Measurements from ENCODE around the gene CLHC1.
"Not testable (repeated sequence)": the region's sequence is repeated elsewhere in the genome, so short reads cannot be mapped to it uniquely, and the experiment has no call there.

CLHC1 gene

GRCh38 chr2:55153584-55154299, 78.4 kb downstream of the CLHC1 start:
- no peak for DNase-seq (ENCODE audit: low spot score)

GRCh38 chr2:55152475-55153412, 79.3 kb downstream of the CLHC1 start:
- no peak for DNase-seq (ENCODE audit: low spot score)

DNA sequence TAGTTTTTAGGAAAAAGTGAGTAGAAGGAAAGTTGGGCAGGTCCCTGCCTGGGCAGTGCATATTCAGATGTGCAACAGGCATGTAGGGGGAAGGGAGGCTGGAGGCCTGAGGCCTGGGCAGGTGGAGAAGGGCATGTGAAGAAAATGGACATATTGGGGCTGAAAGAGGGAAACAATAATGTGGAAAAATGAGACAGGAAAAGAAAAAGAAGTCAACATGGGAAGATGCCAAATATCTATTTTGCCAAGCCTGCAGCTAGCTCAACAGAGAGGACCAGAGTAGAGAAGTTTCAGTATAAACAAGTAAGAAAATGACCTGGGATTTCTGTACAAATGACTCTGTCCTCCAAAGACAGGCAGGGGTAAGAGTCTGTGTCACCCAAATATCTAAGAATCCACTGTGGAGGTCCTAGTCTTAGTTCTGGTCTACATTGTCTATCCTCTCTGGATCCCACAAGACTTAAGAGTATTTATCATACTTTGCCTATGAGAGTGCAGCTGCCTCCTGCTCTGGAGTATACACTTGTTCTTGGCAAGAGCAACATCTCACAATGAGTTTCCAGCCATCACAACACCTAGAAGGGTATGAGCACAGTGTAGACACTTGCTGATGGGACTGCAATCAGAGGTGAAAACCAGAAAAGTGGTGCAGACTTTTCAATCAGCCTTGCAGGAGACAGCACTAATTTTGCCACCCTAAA, 80.2 kb downstream of the CLHC1 start:
- DNase-seq (ENCODE audit: low spot score) = no peak

GRCh38 chr2:55150834-55151233, 81.3 kb downstream of the CLHC1 start:
- DNase-seq (ENCODE audit: low spot score) = no peak

DNA sequence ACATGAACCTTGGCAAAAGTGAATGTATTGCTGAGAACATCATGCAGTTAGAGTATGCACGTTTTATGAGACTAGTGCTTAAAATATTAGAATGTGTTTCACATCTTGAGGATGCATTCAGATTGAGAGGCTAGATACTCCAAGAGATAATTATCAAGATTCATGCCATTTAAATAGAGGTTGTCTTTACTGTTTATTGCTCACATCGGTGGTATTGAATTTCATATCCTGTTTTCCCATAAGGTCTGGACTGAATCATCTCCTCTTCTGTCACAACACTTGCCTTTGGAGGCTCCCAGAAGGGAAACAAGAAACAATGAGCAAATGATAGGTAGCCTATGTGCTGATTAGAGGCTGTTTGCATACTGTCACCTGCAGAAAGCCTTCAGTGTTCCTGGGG, 83.8 kb downstream of the CLHC1 start:
- no peak for DNase-seq (ENCODE audit: low spot score)

GRCh38 chr2:55147531-55147930, 84.6 kb downstream of the CLHC1 start:
- DNase-seq (ENCODE audit: low spot score) = no peak

DNA sequence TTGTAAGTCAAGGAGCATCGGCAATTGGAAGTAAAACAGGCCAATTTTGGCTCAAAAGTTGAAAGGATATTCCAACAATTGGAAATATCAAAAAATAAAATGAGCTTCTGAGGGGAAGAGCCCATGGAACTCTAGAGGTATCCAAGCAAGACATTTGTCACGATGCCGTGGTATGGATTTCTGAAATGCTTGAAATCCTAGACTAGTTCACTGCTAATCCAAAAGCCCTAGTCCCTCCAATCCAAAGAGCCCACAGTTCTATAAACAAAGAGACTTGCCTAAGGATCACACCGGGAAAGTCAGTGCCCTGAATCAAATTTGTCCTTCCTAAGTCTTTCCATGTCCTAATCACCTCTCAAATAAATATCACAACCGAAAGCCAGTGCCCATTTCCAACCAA, 85.1 kb downstream of the CLHC1 start:
- DNase-seq (ENCODE audit: low spot score) = no peak

GRCh38 chr2:55146263-55146662, 85.8 kb downstream of the CLHC1 start:
- no peak for DNase-seq (ENCODE audit: low spot score)

- no peak for DNase-seq (ENCODE audit: low spot score)
Measured at GRCh38 chr2:55144922-55145820, 86.9 kb downstream of the CLHC1 start.

GRCh38 chr2:55143706-55144105, 88.4 kb downstream of the CLHC1 start:
- DNase-seq (ENCODE audit: low spot score) = not testable (repeated sequence)

GRCh38 chr2:55142518-55142917, 89.6 kb downstream of the CLHC1 start:
- no peak for DNase-seq (ENCODE audit: low spot score)

GRCh38 chr2:55141572-55142413, 90.3 kb downstream of the CLHC1 start:
- DNase-seq (ENCODE audit: low spot score) = no peak

GRCh38 chr2:55140316-55141219, 91.5 kb downstream of the CLHC1 start:
- no peak for DNase-seq (ENCODE audit: low spot score)

DNA sequence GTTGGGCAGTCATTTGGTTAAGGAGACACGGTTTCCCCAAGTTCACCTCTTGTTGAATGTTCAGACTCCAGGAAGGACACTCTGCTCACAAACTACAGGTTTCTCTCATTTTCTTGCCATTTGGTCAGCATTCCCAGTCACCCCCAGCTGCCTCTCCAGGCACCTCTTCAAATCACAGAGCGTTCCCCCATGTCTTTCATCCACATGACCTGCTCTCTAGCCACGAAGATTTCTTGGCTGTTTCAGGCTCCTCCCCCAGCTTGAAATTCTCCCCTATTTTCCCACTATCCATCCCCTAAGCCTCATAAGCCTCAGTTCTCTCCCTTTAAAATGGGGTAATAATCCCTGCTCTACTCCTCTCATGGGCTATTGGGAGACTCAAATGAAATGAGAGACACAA, 92.8 kb downstream of the CLHC1 start:
- no peak for DNase-seq (ENCODE audit: low spot score)

DNA sequence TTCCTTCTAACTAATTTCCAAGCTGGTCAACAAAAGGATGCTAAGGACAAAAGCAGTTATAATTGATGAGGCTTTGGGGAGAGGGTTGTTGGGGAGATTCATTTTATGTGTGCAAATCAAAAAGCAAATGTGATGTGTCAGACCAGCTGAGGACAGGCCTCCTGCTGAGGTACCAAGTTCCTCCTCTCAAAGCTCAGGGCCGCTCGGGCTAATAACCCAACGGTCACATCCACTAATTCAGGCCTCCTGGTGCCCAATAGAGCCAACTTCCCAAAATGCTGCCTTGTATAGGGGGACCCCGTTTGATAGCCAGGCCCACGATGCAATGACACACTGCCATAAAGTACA, 93.2 kb downstream of the CLHC1 start:
- no peak for DNase-seq (ENCODE audit: low spot score)

- DNase-seq (ENCODE audit: low spot score) = no peak
Measured at GRCh38 chr2:55138014-55138881, 93.8 kb downstream of the CLHC1 start.

DNA sequence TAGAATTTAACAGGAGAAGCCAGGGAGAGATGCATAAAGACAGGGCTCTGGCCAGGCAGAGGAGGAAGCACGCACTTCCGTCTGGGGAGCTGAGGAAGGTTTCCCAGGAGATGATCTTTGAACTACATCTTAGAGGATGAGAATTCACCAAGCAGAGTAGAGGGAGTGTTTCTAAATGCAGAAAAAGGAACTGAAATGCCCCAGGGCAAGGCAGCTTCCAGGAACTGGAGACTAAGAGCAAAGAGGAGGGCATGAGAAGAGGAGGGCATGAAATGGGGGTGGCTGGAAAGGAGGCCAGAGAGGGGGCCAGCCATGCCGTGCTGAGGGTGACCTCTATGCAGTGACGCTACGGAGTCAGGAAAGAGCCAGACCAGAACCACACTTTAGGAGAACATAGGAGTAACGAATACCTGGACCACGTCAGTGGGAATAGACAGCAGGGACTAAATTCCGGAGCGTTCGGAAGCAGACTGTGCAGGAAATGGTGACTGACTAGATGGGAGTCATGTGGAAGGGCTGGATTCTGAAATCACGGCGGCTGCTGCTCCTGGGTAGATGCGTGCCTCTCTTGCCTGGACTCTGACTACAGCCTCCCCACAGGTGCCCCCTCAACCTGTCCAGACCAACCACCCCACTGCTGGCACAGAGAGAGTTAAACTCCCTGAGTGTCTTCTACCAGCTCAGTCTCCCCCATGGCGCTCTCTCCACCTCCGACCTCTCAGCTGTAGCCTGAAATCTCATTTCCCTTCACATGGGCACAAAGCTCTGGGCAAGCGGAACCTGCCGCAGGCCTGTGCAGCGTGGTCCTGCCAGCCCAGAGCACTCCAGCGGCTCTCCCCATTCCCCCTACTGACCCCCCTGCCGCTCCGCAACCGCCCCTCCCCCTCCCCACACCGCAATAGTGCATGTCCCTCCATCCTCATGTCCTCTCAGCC, 94.8 kb downstream of the CLHC1 start:
- DNase-seq (ENCODE audit: low spot score) = no peak

DNA sequence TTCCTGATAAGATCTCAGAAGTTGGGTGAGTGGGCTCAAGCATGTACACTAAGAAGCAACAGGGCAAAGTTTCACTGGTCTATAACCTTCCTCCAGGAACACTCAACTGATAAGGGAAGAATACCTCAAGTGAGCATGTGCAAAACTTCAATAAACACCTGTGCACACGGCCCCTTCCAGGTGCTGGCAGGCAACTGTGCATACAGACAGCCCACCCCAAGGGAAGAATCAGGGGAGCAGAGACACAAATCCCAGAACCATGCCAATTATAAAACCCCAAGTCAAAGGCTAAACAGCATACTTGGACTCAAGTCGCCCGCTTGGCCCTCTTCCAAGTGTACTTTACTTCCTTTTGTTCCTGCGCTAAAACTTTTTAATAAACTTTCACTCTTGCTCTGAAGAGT, 96.0 kb downstream of the CLHC1 start:
- DNase-seq (ENCODE audit: low spot score) = no peak
